IMR-90 (cell line): ENCODE measurements around the gene PERM1. TPM values are rescaled to one million over a fixed set of nuclear protein-coding genes. Genes with fewer than 3 reads are reported as not detected.
A peak's percentile ranks its signal among the peaks of the same experiment; 100 is the strongest.

Experiments
- ATAC-seq: fragments of 200-7000 bp; cut with Tn5 transposase; 2 replicates; pipeline ENCODE4 v1.9.1; 2020; ENCODE audit warnings: low read depth, mild to moderate bottlenecking, moderate library complexity
- BruUV-seq: library from RNA; stranded (reverse); fragments of 400-500 nt; replicated peaks from 2 replicates; lab custom pipeline; 2021; lab: Mats Ljungman, UMichigan
- CTCF ChIA-PET: fragments of 300-600 bp; formaldehyde crosslinking; extraction: SDS; loops from one replicate; lab custom pipeline; 2021; ENCODE audit warnings: antibody characterized with exemption; lab: Yijun Ruan, JAX
- POLR2A ChIA-PET: fragments of 300-600 bp; sonication (Branson Sonifier 250); formaldehyde crosslinking; loops from one replicate; lab custom pipeline; 2022; ENCODE audit warnings: antibody characterized with exemption; ENCODE audit not compliant: unreplicated experiment; lab: Charles Lee
- DNase-seq: peaks from one replicate; pipeline ENCODE4 v3.0.0; 2013
- H2AFZ ChIP-seq: replicated peaks from 2 replicates; pipeline ENCODE3; 2013; ENCODE audit warnings: low read length, mild to moderate bottlenecking; ENCODE audit not compliant: poor library complexity
- H2AK5ac ChIP-seq: 2 replicates; pipeline ENCODE4 v1.6.1; 2013; ENCODE audit warnings: low read depth, low read length, inconsistent platforms
- H2AK9ac ChIP-seq: replicated peaks from 2 replicates; pipeline ENCODE3; 2013; ENCODE audit warnings: mild to moderate bottlenecking, low read depth, low read length, moderate library complexity; ENCODE audit not compliant: poor library complexity
- H2BK120ac ChIP-seq: 2 replicates; pipeline ENCODE4 v1.6.1; 2013; ENCODE audit warnings: low read depth, low read length, inconsistent platforms
- H2BK15ac ChIP-seq: 3 replicates; pipeline ENCODE4 v1.6.1; 2013; ENCODE audit warnings: low read depth, low read length, inconsistent platforms
- H2BK20ac ChIP-seq: 2 replicates; pipeline ENCODE4 v1.6.1; 2013; ENCODE audit warnings: low read depth, mild to moderate bottlenecking, inconsistent platforms, low read length, moderate library complexity
- H2BK5ac ChIP-seq: 2 replicates; pipeline ENCODE4 v1.6.1; 2013; ENCODE audit warnings: mild to moderate bottlenecking, low read depth, low read length, inconsistent platforms; ENCODE audit not compliant: poor library complexity, severe bottlenecking
- H3K14ac ChIP-seq: replicated peaks from 2 replicates; pipeline ENCODE4 v1.6.1; 2013; ENCODE audit warnings: low read depth, low read length, inconsistent platforms
- H3K18ac ChIP-seq: 2 replicates; pipeline ENCODE4 v1.6.1; 2013; ENCODE audit warnings: low read depth, low read length, control low read depth
- H3K23ac ChIP-seq: 2 replicates; pipeline ENCODE4 v1.6.1; 2013; ENCODE audit warnings: low read depth, low read length, inconsistent platforms
- H3K27ac ChIP-seq: 2 replicates; pipeline ENCODE4 v1.5.1; 2013; ENCODE audit warnings: mild to moderate bottlenecking, control low read depth, low read length; ENCODE audit not compliant: insufficient read depth
- H3K27me3 ChIP-seq: 2 replicates; pipeline ENCODE4 v1.6.1; 2013; ENCODE audit warnings: low read length; ENCODE audit not compliant: control insufficient read depth, insufficient read depth
- H3K36me3 ChIP-seq: 2 replicates; pipeline ENCODE4 v1.6.1; 2013; ENCODE audit warnings: low read length, mixed read lengths; ENCODE audit not compliant: control insufficient read depth, insufficient read depth
- H3K4ac ChIP-seq: 2 replicates; pipeline ENCODE4 v1.6.1; 2013; ENCODE audit warnings: low read depth, low read length, inconsistent platforms
- H3K4me1 ChIP-seq: 2 replicates; pipeline ENCODE4 v1.6.1; 2013; ENCODE audit warnings: low read length, mixed read lengths; ENCODE audit not compliant: control insufficient read depth, insufficient read depth
- H3K4me2 ChIP-seq: 2 replicates; pipeline ENCODE4 v1.6.1; 2013; ENCODE audit warnings: low read depth, mild to moderate bottlenecking, control low read depth, low read length, moderate library complexity
- H3K4me3 ChIP-seq: 2 replicates; pipeline ENCODE4 v1.5.1; 2013; ENCODE audit warnings: low read depth, mild to moderate bottlenecking, control low read depth, low read length, moderate library complexity; ENCODE audit not compliant: insufficient read depth
- H3K56ac ChIP-seq: 2 replicates; pipeline ENCODE4 v1.6.1; 2013; ENCODE audit warnings: low read length, inconsistent platforms; ENCODE audit not compliant: insufficient read depth; ENCODE audit errors: extremely low read depth
- H3K79me1 ChIP-seq, 2 experiments: 2 replicates each; pipeline ENCODE4 v1.6.1; 2013; ENCODE audit warnings: low read length in 2 of 2, inconsistent platforms in 1 of 2, low read depth in 1 of 2
- H3K9ac ChIP-seq: 2 replicates; pipeline ENCODE4 v1.6.1; 2013; ENCODE audit warnings: low read depth, low read length, control low read depth
- H3K9me1 ChIP-seq: 2 replicates; pipeline ENCODE4 v1.6.1; 2013; ENCODE audit warnings: low read length, inconsistent platforms; ENCODE audit not compliant: insufficient read depth
- H3K9me3 ChIP-seq: 2 replicates; pipeline ENCODE4 v1.6.1; 2013; ENCODE audit warnings: low read length; ENCODE audit not compliant: control insufficient read depth, insufficient read depth
- H4K20me1 ChIP-seq: 2 replicates; pipeline ENCODE4 v1.6.1; 2013; ENCODE audit warnings: low read length, inconsistent platforms; ENCODE audit not compliant: insufficient read depth
- H4K5ac ChIP-seq: 2 replicates; pipeline ENCODE4 v1.6.1; 2013; ENCODE audit warnings: mild to moderate bottlenecking, low read depth, low read length, control low read depth
- H4K8ac ChIP-seq, 2 experiments: 2 replicates each; pipeline ENCODE4 v1.6.1; 2013; ENCODE audit warnings: low read depth in 2 of 2, low read length in 2 of 2, control low read depth in 1 of 2, inconsistent platforms in 1 of 2
- H4K91ac ChIP-seq: 2 replicates; pipeline ENCODE4 v1.6.1; 2013; ENCODE audit warnings: low read depth, low read length, inconsistent platforms; ENCODE audit not compliant: insufficient read depth
- BHLHE40 ChIP-seq: fragments of 150-350 bp; IDR thresholded peaks from 2 replicates; pipeline ENCODE4 v1.6.1; 2016; ENCODE audit warnings: mild to moderate bottlenecking, low read depth, low read length
- MAZ ChIP-seq: IDR thresholded peaks from 2 replicates; pipeline ENCODE4 v1.6.1; 2012; ENCODE audit warnings: low read depth, mild to moderate bottlenecking, low read length, improper control_type of control experiment, moderate library complexity, borderline replicate concordance
- RAD21 ChIP-seq: IDR thresholded peaks from 2 replicates; pipeline ENCODE4 v1.6.1; 2012; ENCODE audit warnings: low read length, improper control_type of control experiment
- WGBS, 2 experiments: methylation state at CpG; one replicate each; pipeline versions ENCODE4 v1.1.5 to v1.1.7; 2013; ENCODE audit warnings: missing lambda C conversion rate in 2 of 2; ENCODE audit not compliant: insufficient read length in 1 of 2; ENCODE audit errors: extremely low coverage in 2 of 2; 5-methylcytosine and 5-hydroxymethylcytosine counted together
- dilution Hi-C: fragments of 300-500 bp; cut with HindIII; formaldehyde crosslinking; loops from one replicate; pipeline ENCODE4 v1.14.3; 2018; ENCODE audit warnings: low sequenced_read_pairs; ENCODE audit not compliant: unreplicated experiment
- in situ Hi-C: fragments of 300-500 bp; cut with MboI; formaldehyde crosslinking; loops from 3 replicates; pipeline ENCODE4 v1.14.3; 2019; ENCODE audit warnings: low sequenced_read_pairs, inconsistent platforms, mixed read lengths
- intact Hi-C: fragments of 100-400 bp; cut with micrococcal nuclease; formaldehyde crosslinking; loops from 2 replicates; pipeline ENCODE4 v1.10.0; 2022
- polyA plus RNA-seq, 3 experiments: library from polyadenylated mRNA; depleted of rRNA; stranded (reverse); fragments of >200 nt; gene quantifications; 2 replicates each; pipeline ENCODE4 v1.2.3, GENCODE V29; 2012; ENCODE audit warnings: low replicate concordance in 1 of 3
- total RNA-seq: library from RNA; depleted of rRNA; stranded (reverse); fragments of >200 nt; gene quantifications from 2 replicates; pipeline ENCODE4 v1.2.3, GENCODE V29; 2012

Gene PERM1
- total and polyA plus RNA-seq, 2 of the 4 experiments (the other 2 are of a cell fraction), result not detected

DNA sequence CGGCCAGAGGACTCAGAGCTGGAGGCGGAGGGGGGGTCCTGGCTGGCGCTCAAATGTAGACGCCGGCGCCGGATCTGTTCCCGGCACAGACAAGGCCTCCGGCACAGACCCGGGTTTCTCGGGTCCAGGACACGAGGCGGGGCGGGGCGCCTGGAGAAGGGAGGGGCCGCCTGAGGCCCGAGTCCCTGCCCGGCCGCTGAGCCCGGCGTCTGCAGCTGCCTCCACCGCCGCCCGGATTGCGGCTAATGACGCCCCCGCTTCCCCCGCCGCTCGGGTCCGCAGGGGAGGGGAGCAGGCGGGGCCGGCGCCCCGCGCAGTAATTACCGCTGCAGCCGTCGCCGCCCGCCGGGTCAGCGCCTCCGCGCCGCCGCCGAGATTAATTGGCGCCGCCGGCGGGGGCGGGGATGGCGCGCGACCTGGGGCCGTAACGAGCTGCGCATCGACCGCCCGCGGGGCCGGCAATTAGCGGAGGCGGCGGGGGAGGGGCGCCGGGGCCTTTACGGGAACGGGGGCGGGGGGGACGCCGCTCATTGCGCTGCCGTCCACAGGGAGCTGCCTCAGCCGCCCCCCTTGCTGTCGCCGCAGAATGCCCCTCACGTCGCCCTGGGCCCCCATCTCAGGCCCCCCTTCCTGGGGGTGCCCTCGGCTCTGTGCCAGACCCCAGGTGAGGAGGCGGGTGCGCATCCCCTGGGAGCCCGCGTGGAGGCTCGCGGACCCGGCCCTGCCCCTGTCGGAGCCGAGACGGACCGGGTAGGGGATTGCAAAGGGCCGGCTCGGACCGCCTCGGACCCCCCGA, 40.1 kb downstream of the PERM1 start:
- peak overlapping the region; percentile 66 for H2AFZ ChIP-seq
- H3K4me1 ChIP-seq, result peaks cover 52% of the 10 kb centered on the region
- POLR2A ChIA-PET, result no interaction called here
- H3K27ac ChIP-seq, result peak overlapping the region; percentile 43
- H2BK120ac ChIP-seq, result peak overlapping the region; percentile 87; the same call in 1 of the 2 replicates
- intact Hi-C loops, result loop anchor here (1.0 to 2.0 kb wide), 2 partner anchors 17 to 29 kb away; no protein-coding TSS in a partner anchor
- H2AK9ac ChIP-seq, result peak overlapping the region; percentile 83
- in situ Hi-C loops, result no loop called here
- BruUV-seq, result no TSS peak
- dilution Hi-C loops, result no loop called here
- H2AK5ac ChIP-seq, result no peak overlapping the region
- H4K20me1 ChIP-seq, result peaks cover 16% of the 10 kb centered on the region
- H2BK20ac ChIP-seq, result peak overlapping the region; percentile 20; the same call in 1 of the 2 replicates
- ATAC-seq, result peak; percentile 42
- CTCF ChIA-PET, result no interaction called here
- H4K8ac ChIP-seq, result peak overlapping the region; percentile 43 to 56; a peak in 2 of 4 replicates
- H3K56ac ChIP-seq, result peak overlapping the region; percentile 44; the same call in 1 of the 2 replicates
- H3K18ac ChIP-seq, result peak overlapping the region; percentile 23; the same call in 1 of the 2 replicates
- no peaks in the 10 kb centered on the region for H3K27me3 ChIP-seq
- H2BK5ac ChIP-seq, result no peak overlapping the region
- H3K4me3 ChIP-seq, result peak overlapping the region; percentile 42
- H3K23ac ChIP-seq, result no peak overlapping the region
- peak overlapping the region; percentile 26; the same call in 1 of the 2 replicates for H3K9ac ChIP-seq
- 0 out of 4 replicates have a peak, but pooled peaks cover 0 to 5% of the 10 kb centered on the region in 2 experiments for H3K79me1 ChIP-seq
- peak overlapping the region; percentile 72 for H3K4me2 ChIP-seq
- peaks cover 16% of the 10 kb centered on the region for H3K36me3 ChIP-seq
- H4K91ac ChIP-seq, result peak overlapping the region; percentile 89; the same call in 1 of the 2 replicates
- no peaks in the 10 kb centered on the region for H3K9me3 ChIP-seq
- WGBS, 2 experiments, result 1% methylated on average over 37 of the region's 98 CpGs; no CpG with 5 or more reads in 1 of the 2 experiments
- H2BK15ac ChIP-seq, result no peak overlapping the region
- H3K4ac ChIP-seq, result peak overlapping the region; percentile 81
- TF ChIP-seq MAZ (peak; percentile 80; the same call in 1 of the 2 replicates), BHLHE40 (0 out of 2 replicates have a peak, but pooled peaks have one; percentile 30), RAD21 (no peak)
- DNase-seq, result peak; percentile 51
- H3K14ac ChIP-seq, result no peak overlapping the region
- peak overlapping the region; percentile 16; the same call in 1 of the 2 replicates for H4K5ac ChIP-seq
- no peaks in the 10 kb centered on the region for H3K9me1 ChIP-seq
